Stimulated activated CD8-positive, alpha-beta memory T cell treated with anti-CD3 and anti-CD28 coated beads, Interleukin-12 subunit alpha, Interleukin-12 subunit beta, amount 100 ng/mL, for 24 hours (primary cell): ENCODE results near the gene NHLH1.

Experiments used
- DNase-seq: peaks from one replicate; pipeline ENCODE4 v3.0.0-alpha.2; 2020; ENCODE audit errors: extremely low read depth

Gene NHLH1

GRCh38 chr1:160411271-160412027 lies 44.6 kb downstream of the NHLH1 start:
- no peak for DNase-seq

GRCh38 chr1:160412028-160412362 lies 45.1 kb downstream of the NHLH1 start:
- DNase-seq: no peak

DNA sequence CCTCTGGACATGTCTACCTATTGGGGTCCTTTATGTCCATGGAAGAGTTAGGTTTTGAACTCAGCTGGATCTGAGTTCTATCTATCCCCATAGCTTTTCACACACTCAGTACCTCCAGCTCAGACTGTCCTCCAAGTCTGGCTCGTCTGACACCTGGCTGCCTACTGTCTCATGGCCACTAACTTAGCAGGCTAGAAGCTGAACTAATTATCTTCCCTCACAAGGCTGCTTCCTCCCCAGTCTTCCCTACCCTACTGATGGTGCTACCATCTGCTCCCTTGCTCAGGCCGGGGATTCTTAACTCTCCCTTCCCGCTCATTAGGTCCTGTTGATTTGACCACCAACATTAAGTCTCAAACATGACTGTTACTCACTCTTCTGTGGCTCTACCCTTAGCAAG lies 46.8 kb downstream of the NHLH1 start:
- DNase-seq: no peak

GRCh38 chr1:160414881-160415280 lies 48.0 kb downstream of the NHLH1 start:
- no peak for DNase-seq

DNA sequence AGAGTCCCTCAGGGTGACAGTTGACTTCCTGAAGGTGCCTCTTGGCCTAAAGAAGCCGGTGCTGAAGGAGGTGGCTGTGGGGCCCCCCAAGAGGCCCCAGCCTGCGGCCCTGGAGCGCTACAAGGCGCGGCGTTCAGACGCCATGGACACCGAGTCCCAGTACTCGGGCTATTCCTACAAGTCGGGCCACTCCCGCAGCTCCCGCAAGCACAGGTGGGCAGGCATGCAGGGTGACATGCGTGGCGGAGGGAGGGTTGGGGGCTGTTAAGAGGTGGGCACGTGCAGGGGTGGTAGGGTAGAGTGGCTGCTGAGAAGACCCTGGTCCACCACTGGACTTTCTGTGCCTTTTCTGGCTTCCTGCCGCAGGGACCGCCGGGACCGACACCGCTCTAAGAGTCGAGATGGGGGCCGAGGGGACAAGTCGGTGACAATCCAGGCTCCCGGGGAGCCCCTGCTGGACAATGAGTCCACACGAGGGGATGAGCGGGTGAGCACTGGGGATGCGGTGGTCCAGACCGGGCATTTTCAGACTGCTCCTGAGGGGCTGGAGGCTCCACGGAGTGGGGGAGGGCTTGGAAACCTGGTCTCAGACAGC lies 48.9 kb downstream of the NHLH1 start:
- DNase-seq: no peak

DNA sequence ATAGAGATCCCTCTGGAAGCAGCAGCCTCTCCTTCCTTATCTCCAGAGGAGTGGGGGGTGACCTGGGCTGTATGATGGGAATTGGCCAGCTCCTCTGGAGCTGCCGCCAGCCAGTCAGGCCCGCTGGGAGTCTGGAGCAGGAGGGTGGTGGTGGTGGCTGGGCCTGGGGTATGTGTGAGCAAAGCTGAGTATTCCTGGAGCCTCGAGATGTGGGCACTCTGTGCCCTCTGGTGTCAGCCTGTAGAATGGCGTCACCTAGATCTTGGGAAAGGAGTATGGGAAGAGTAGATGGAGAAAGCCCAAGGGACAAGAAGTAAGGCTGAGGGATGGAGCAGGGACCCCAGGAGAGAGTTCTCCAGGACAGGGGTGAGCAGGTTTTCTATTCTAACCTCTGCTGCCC lies 49.5 kb downstream of the NHLH1 start:
- DNase-seq: no peak

DNA sequence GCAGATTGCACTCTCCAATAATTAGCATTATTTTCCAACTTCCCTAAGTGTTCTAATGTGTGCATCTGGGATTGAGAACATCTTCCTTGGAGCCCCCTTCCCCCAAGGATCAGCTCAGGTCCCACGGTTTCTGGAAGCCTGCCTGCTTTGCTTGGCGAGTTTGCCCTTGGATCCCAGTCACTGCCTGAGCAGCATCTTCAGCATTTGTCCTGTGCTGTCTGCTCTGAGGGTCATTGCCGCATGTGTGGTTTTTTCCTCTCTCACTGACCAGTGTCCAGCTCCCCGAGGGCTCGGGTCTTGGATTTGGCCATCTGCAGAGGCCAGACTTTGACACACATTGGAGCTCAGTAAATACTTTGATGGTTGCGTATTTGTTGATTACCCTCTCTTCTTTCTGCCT lies 51.6 kb downstream of the NHLH1 start:
- no peak for DNase-seq

DNA sequence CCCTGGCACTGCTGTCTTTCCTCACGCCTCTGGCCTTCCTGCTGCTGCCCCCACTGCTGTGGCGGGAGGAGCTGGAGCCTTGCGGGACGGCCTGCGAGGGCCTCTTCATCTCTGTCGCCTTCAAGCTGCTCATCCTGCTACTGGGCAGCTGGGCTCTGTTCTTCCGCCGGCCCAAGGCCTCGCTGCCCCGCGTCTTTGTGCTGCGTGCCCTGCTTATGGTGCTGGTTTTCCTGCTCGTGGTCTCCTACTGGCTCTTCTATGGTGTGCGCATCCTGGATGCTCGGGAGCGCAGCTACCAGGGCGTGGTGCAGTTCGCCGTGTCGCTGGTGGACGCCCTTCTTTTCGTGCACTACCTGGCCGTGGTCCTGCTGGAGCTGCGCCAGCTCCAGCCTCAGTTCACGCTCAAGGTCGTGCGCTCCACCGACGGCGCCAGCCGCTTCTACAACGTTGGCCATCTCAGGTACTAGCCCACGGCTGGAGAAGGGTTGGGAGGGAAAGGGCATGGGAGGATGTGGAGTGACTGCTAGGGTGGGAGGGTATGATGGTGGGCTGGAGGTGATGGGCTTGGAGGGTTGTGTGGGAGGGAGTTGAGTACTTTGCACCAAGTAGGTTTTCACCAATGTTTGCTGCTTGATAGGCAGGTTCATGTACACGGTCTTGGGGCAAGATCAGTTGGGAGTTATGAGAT lies 52.4 kb downstream of the NHLH1 start:
- DNase-seq: no peak

DNA sequence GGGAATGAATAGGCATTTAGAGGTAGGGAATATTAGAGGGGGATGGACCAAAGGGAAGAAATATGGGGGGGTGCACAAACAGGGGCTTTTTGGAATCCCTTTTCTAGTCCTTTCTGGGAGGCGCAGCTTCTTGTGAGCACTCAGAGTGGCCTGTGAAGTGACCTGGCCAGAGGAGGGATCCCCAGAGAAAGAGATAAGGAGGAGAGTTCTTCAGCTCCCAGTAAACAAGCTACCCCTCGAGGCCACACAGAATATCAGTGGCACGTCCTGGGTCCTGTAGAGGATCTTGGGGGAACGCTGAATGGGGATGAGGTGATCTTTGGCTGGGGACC lies 52.9 kb downstream of the NHLH1 start:
- DNase-seq: no peak

- no peak for DNase-seq
These were observed 54.3 kb downstream of the NHLH1 start for GRCh38 chr1:160420881-160421842.

- DNase-seq: no peak
These were observed 55.0 kb downstream of the NHLH1 start for GRCh38 chr1:160421881-160422280.
